Measurements from ENCODE around the gene IL32. TPM values are rescaled to one million over a fixed set of nuclear protein-coding genes. Genes with fewer than 3 reads are reported as not detected.

The IL32 gene
- total RNA-seq, 1 experiment from 2014 or later = 4.7 TPM

GRCh38 chr16:3026003-3026378 is 39.4 kb upstream of the IL32 start (continued):
- TF ChIP-seq ATF3 (CRISPR knock-in tag; conservative IDR thresholded peaks at IDR 0.05) (no peak), NR2C2 (CRISPR knock-in tag; IDR thresholded peaks at IDR 0.05) (no peak), ATF1 (CRISPR knock-in tag; IDR thresholded peaks at IDR 0.05) (no peak), GRHL2 (CRISPR knock-in tag; IDR thresholded peaks at IDR 0.05; ENCODE audit: insufficient replicate concordance, severe bottlenecking) (no peak), CREB1 (CRISPR knock-in tag; IDR thresholded peaks at IDR 0.05) (no peak), GABPB1 (CRISPR knock-in tag; IDR thresholded peaks at IDR 0.05) (no peak), ZNF138 (CRISPR knock-in tag; conservative IDR thresholded peaks at IDR 0.05) (no peak), ZNF219 (CRISPR knock-in tag; IDR thresholded peaks at IDR 0.05; ENCODE audit: borderline replicate concordance) (no peak), SMAD3 (CRISPR knock-in tag; IDR thresholded peaks at IDR 0.05; ENCODE audit: borderline replicate concordance) (no peak), USF2 (CRISPR knock-in tag; IDR thresholded peaks at IDR 0.05) (no peak), ZNF396 (CRISPR knock-in tag; IDR thresholded peaks at IDR 0.05; ENCODE audit: borderline replicate concordance) (no peak)

- Mint-ChIP-seq H3K4me3 (no peak overlapping the region), H3K36me3 (peaks cover 23% of the 10 kb centered on the region), H3K27me3 (ENCODE audit: low read depth) (no peaks in the 10 kb centered on the region), H3K9me3 (no peaks in the 10 kb centered on the region), H3K27ac (no peak overlapping the region), H3K4me1 (peaks cover 35% of the 10 kb centered on the region)
- POLR2A ChIA-PET = interaction anchor here (0.7 to 17.1 kb wide), 10 partner anchors 8 to 1512 kb away, joined by 3 to 502 read pairs (median 6); partner anchors contain the start of genes CLDN6, CLDN9 and TNFRSF12A
- DNase-seq (ENCODE audit: low spot score) (peak; percentile 18), ATAC-seq (no peak)
- CTCF ChIA-PET = interaction anchor here (0.6 to 9.8 kb wide), 16 partner anchors 6 to 305 kb away, joined by 3 to 355 read pairs (median 18); partner anchors contain the start of genes BICDL2, CLDN6, CLDN9 and HCFC1R1
- no peak for TF ChIP-seq ZNF232 (CRISPR knock-in tag; IDR thresholded peaks at IDR 0.05)
- no peak for TF ChIP-seq ESRRA (CRISPR knock-in tag; IDR thresholded peaks at IDR 0.05; ENCODE audit: borderline replicate concordance)
- no peak for TF ChIP-seq ATF6 (CRISPR knock-in tag; IDR thresholded peaks at IDR 0.05)
- TF ChIP-seq ZNF425 (CRISPR knock-in tag; conservative IDR thresholded peaks at IDR 0.05) = no peak
- TF ChIP-seq USF1 (CRISPR knock-in tag; IDR thresholded peaks at IDR 0.05) = no peak
- TF ChIP-seq ZNF396 (CRISPR knock-in tag; IDR thresholded peaks at IDR 0.05; ENCODE audit: borderline replicate concordance) = no peak
- TF ChIP-seq NR3C1 (CRISPR knock-in tag; conservative IDR thresholded peaks at IDR 0.05; ENCODE audit: low read depth) = no peak
- no peak for TF ChIP-seq STAT6 (CRISPR knock-in tag; conservative IDR thresholded peaks at IDR 0.05; ENCODE audit: low read depth)
- TF ChIP-seq CDX4 (CRISPR knock-in tag; IDR thresholded peaks at IDR 0.05; ENCODE audit: borderline replicate concordance) = no peak
- TF ChIP-seq ZNF281 (CRISPR knock-in tag; IDR thresholded peaks at IDR 0.05) = no peak
- TF ChIP-seq TEAD4 (CRISPR knock-in tag; IDR thresholded peaks at IDR 0.05) = no peak
Observed at GRCh38 chr16:3026609-3027488, 38.6 kb upstream of the IL32 start.

Data from WTC11 (cell line).